IMR-90 (cell line): ENCODE measurements around the gene DNM3. TPM values are rescaled to one million over a fixed set of nuclear protein-coding genes. Genes with fewer than 3 reads are reported as not detected.
A peak's percentile ranks its signal among the peaks of the same experiment; 100 is the strongest.

Source experiments
- ATAC-seq: fragments of 200-7000 bp; cut with Tn5 transposase; 2 replicates; pipeline ENCODE4 v1.9.1; 2020; ENCODE audit warnings: low read depth, mild to moderate bottlenecking, moderate library complexity
- BruUV-seq: library from RNA; stranded (reverse); fragments of 400-500 nt; replicated peaks from 2 replicates; lab custom pipeline; 2021; lab: Mats Ljungman, UMichigan
- CTCF ChIA-PET: fragments of 300-600 bp; formaldehyde crosslinking; extraction: SDS; loops from one replicate; lab custom pipeline; 2021; ENCODE audit warnings: antibody characterized with exemption; lab: Yijun Ruan, JAX
- POLR2A ChIA-PET: fragments of 300-600 bp; sonication (Branson Sonifier 250); formaldehyde crosslinking; loops from one replicate; lab custom pipeline; 2022; ENCODE audit warnings: antibody characterized with exemption; ENCODE audit not compliant: unreplicated experiment; lab: Charles Lee
- DNase-seq: peaks from one replicate; pipeline ENCODE4 v3.0.0; 2013
- H2AFZ ChIP-seq: replicated peaks from 2 replicates; pipeline ENCODE3; 2013; ENCODE audit warnings: low read length, mild to moderate bottlenecking; ENCODE audit not compliant: poor library complexity
- H2AK5ac ChIP-seq: 2 replicates; pipeline ENCODE4 v1.6.1; 2013; ENCODE audit warnings: low read depth, low read length, inconsistent platforms
- H2AK9ac ChIP-seq: replicated peaks from 2 replicates; pipeline ENCODE3; 2013; ENCODE audit warnings: mild to moderate bottlenecking, low read depth, low read length, moderate library complexity; ENCODE audit not compliant: poor library complexity
- H2BK120ac ChIP-seq: 2 replicates; pipeline ENCODE4 v1.6.1; 2013; ENCODE audit warnings: low read depth, low read length, inconsistent platforms
- H2BK15ac ChIP-seq: 3 replicates; pipeline ENCODE4 v1.6.1; 2013; ENCODE audit warnings: low read depth, low read length, inconsistent platforms
- H2BK20ac ChIP-seq: 2 replicates; pipeline ENCODE4 v1.6.1; 2013; ENCODE audit warnings: low read depth, mild to moderate bottlenecking, inconsistent platforms, low read length, moderate library complexity
- H2BK5ac ChIP-seq: 2 replicates; pipeline ENCODE4 v1.6.1; 2013; ENCODE audit warnings: mild to moderate bottlenecking, low read depth, low read length, inconsistent platforms; ENCODE audit not compliant: poor library complexity, severe bottlenecking
- H3K14ac ChIP-seq: replicated peaks from 2 replicates; pipeline ENCODE4 v1.6.1; 2013; ENCODE audit warnings: low read depth, low read length, inconsistent platforms
- H3K18ac ChIP-seq: 2 replicates; pipeline ENCODE4 v1.6.1; 2013; ENCODE audit warnings: low read depth, low read length, control low read depth
- H3K23ac ChIP-seq: 2 replicates; pipeline ENCODE4 v1.6.1; 2013; ENCODE audit warnings: low read depth, low read length, inconsistent platforms
- H3K27ac ChIP-seq: 2 replicates; pipeline ENCODE4 v1.5.1; 2013; ENCODE audit warnings: mild to moderate bottlenecking, control low read depth, low read length; ENCODE audit not compliant: insufficient read depth
- H3K27me3 ChIP-seq: 2 replicates; pipeline ENCODE4 v1.6.1; 2013; ENCODE audit warnings: low read length; ENCODE audit not compliant: control insufficient read depth, insufficient read depth
- H3K36me3 ChIP-seq: 2 replicates; pipeline ENCODE4 v1.6.1; 2013; ENCODE audit warnings: low read length, mixed read lengths; ENCODE audit not compliant: control insufficient read depth, insufficient read depth
- H3K4ac ChIP-seq: 2 replicates; pipeline ENCODE4 v1.6.1; 2013; ENCODE audit warnings: low read depth, low read length, inconsistent platforms
- H3K4me1 ChIP-seq: 2 replicates; pipeline ENCODE4 v1.6.1; 2013; ENCODE audit warnings: low read length, mixed read lengths; ENCODE audit not compliant: control insufficient read depth, insufficient read depth
- H3K4me2 ChIP-seq: 2 replicates; pipeline ENCODE4 v1.6.1; 2013; ENCODE audit warnings: low read depth, mild to moderate bottlenecking, control low read depth, low read length, moderate library complexity
- H3K4me3 ChIP-seq: 2 replicates; pipeline ENCODE4 v1.5.1; 2013; ENCODE audit warnings: low read depth, mild to moderate bottlenecking, control low read depth, low read length, moderate library complexity; ENCODE audit not compliant: insufficient read depth
- H3K56ac ChIP-seq: 2 replicates; pipeline ENCODE4 v1.6.1; 2013; ENCODE audit warnings: low read length, inconsistent platforms; ENCODE audit not compliant: insufficient read depth; ENCODE audit errors: extremely low read depth
- H3K79me1 ChIP-seq, 2 experiments: 2 replicates each; pipeline ENCODE4 v1.6.1; 2013; ENCODE audit warnings: low read length in 2 of 2, inconsistent platforms in 1 of 2, low read depth in 1 of 2
- H3K9ac ChIP-seq: 2 replicates; pipeline ENCODE4 v1.6.1; 2013; ENCODE audit warnings: low read depth, low read length, control low read depth
- H3K9me1 ChIP-seq: 2 replicates; pipeline ENCODE4 v1.6.1; 2013; ENCODE audit warnings: low read length, inconsistent platforms; ENCODE audit not compliant: insufficient read depth
- H3K9me3 ChIP-seq: 2 replicates; pipeline ENCODE4 v1.6.1; 2013; ENCODE audit warnings: low read length; ENCODE audit not compliant: control insufficient read depth, insufficient read depth
- H4K20me1 ChIP-seq: 2 replicates; pipeline ENCODE4 v1.6.1; 2013; ENCODE audit warnings: low read length, inconsistent platforms; ENCODE audit not compliant: insufficient read depth
- H4K5ac ChIP-seq: 2 replicates; pipeline ENCODE4 v1.6.1; 2013; ENCODE audit warnings: mild to moderate bottlenecking, low read depth, low read length, control low read depth
- H4K8ac ChIP-seq, 2 experiments: 2 replicates each; pipeline ENCODE4 v1.6.1; 2013; ENCODE audit warnings: low read depth in 2 of 2, low read length in 2 of 2, control low read depth in 1 of 2, inconsistent platforms in 1 of 2
- H4K91ac ChIP-seq: 2 replicates; pipeline ENCODE4 v1.6.1; 2013; ENCODE audit warnings: low read depth, low read length, inconsistent platforms; ENCODE audit not compliant: insufficient read depth
- BHLHE40 ChIP-seq: fragments of 150-350 bp; IDR thresholded peaks from 2 replicates; pipeline ENCODE4 v1.6.1; 2016; ENCODE audit warnings: mild to moderate bottlenecking, low read depth, low read length
- CEBPB ChIP-seq: IDR thresholded peaks from 2 replicates; pipeline ENCODE4 v1.6.1; 2012; ENCODE audit warnings: low read depth, low read length, improper control_type of control experiment
- FOS ChIP-seq: fragments of 150-350 bp; IDR thresholded peaks from 2 replicates; pipeline ENCODE4 v1.6.1; 2016; ENCODE audit warnings: low read depth, low read length
- MAFK ChIP-seq: IDR thresholded peaks from 2 replicates; pipeline ENCODE4 v1.6.1; 2012; ENCODE audit warnings: low read depth, low read length, improper control_type of control experiment
- MAZ ChIP-seq: IDR thresholded peaks from 2 replicates; pipeline ENCODE4 v1.6.1; 2012; ENCODE audit warnings: low read depth, mild to moderate bottlenecking, low read length, improper control_type of control experiment, moderate library complexity, borderline replicate concordance
- MXI1 ChIP-seq: IDR thresholded peaks from 2 replicates; pipeline ENCODE4 v1.6.1; 2012; ENCODE audit warnings: low read depth, mild to moderate bottlenecking, low read length, moderate library complexity, borderline replicate concordance
- RAD21 ChIP-seq: IDR thresholded peaks from 2 replicates; pipeline ENCODE4 v1.6.1; 2012; ENCODE audit warnings: low read length, improper control_type of control experiment
- WGBS, 2 experiments: methylation state at CpG; one replicate each; pipeline versions ENCODE4 v1.1.5 to v1.1.7; 2013; ENCODE audit warnings: missing lambda C conversion rate in 2 of 2; ENCODE audit not compliant: insufficient read length in 1 of 2; ENCODE audit errors: extremely low coverage in 2 of 2; 5-methylcytosine and 5-hydroxymethylcytosine counted together
- dilution Hi-C: fragments of 300-500 bp; cut with HindIII; formaldehyde crosslinking; loops from one replicate; pipeline ENCODE4 v1.14.3; 2018; ENCODE audit warnings: low sequenced_read_pairs; ENCODE audit not compliant: unreplicated experiment
- in situ Hi-C: fragments of 300-500 bp; cut with MboI; formaldehyde crosslinking; loops from 3 replicates; pipeline ENCODE4 v1.14.3; 2019; ENCODE audit warnings: low sequenced_read_pairs, inconsistent platforms, mixed read lengths
- intact Hi-C: fragments of 100-400 bp; cut with micrococcal nuclease; formaldehyde crosslinking; loops from 2 replicates; pipeline ENCODE4 v1.10.0; 2022
- polyA plus RNA-seq, 3 experiments: library from polyadenylated mRNA; depleted of rRNA; stranded (reverse); fragments of >200 nt; gene quantifications; 2 replicates each; pipeline ENCODE4 v1.2.3, GENCODE V29; 2012; ENCODE audit warnings: low replicate concordance in 1 of 3
- total RNA-seq: library from RNA; depleted of rRNA; stranded (reverse); fragments of >200 nt; gene quantifications from 2 replicates; pipeline ENCODE4 v1.2.3, GENCODE V29; 2012
- TF ChIP-seq, protein P1 (sequence below): conservative IDR thresholded peaks from 2 replicates; pipeline ENCODE4 v1.5.1; 2012; ENCODE audit warnings: mild to moderate bottlenecking, low read depth, low read length, improper control_type of control experiment

The DNM3 gene
- total and polyA plus RNA-seq, 2 of the 4 experiments (the other 2 are of a cell fraction): 0.36 TPM

DNA sequence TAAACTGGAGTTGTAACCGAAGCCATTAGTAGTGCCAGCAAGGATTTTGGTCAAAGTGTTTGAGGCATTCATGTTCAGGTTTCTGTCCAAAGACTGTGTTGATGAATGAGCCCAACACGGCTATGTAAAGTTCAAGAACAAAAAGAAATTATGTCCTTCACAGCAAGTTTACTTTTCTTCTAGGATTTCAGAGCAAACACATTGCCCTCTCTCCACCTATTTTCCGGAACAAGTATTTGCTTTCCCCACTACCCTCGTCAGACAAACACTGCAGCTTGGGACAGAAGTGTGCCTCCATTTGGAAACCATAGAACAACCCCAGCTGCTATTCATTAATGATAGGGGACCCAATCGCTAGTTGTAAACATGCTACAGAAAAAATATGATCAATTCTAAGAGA, 427.8 kb downstream of the DNM3 start:
- H4K8ac ChIP-seq: peak overlapping the region in 1 of 2 experiments; percentile 25; a peak in 1 of 4 replicates
- no peak for ATAC-seq

More for the DNA sequence above, 427.8 kb downstream of the DNM3 start:
- BruUV-seq: no TSS peak
- H3K23ac ChIP-seq: no peak overlapping the region
- CTCF ChIA-PET: interaction anchor here (1.3 kb wide), 1 partner anchor 9 kb away, joined by 4 read pairs; no protein-coding TSS in a partner anchor
- H3K36me3 ChIP-seq: no peaks in the 10 kb centered on the region
- no peak overlapping the region for H3K27ac ChIP-seq
- no peak overlapping the region for H4K5ac ChIP-seq
- dilution Hi-C loops (no loop called here), in situ Hi-C loops (no loop called here), intact Hi-C loops (no loop called here)
- no peaks in the 10 kb centered on the region for H3K79me1 ChIP-seq
- no peaks in the 10 kb centered on the region for H3K9me3 ChIP-seq
- no peak overlapping the region for H3K9ac ChIP-seq
- WGBS, 2 experiments: 61% methylated on average over 2 of the region's 5 CpGs; no CpG with 5 or more reads in 1 of the 2 experiments
- 0 out of 2 replicates have a peak overlapping the region, but pooled peaks have one; percentile 20 for H3K4ac ChIP-seq
- TF ChIP-seq MXI1 (no peak), BHLHE40 (no peak), RAD21 (no peak), MAFK (no peak), MAZ (no peak), CEBPB (no peak), FOS (no peak)
- TF ChIP-seq, protein P1, sequence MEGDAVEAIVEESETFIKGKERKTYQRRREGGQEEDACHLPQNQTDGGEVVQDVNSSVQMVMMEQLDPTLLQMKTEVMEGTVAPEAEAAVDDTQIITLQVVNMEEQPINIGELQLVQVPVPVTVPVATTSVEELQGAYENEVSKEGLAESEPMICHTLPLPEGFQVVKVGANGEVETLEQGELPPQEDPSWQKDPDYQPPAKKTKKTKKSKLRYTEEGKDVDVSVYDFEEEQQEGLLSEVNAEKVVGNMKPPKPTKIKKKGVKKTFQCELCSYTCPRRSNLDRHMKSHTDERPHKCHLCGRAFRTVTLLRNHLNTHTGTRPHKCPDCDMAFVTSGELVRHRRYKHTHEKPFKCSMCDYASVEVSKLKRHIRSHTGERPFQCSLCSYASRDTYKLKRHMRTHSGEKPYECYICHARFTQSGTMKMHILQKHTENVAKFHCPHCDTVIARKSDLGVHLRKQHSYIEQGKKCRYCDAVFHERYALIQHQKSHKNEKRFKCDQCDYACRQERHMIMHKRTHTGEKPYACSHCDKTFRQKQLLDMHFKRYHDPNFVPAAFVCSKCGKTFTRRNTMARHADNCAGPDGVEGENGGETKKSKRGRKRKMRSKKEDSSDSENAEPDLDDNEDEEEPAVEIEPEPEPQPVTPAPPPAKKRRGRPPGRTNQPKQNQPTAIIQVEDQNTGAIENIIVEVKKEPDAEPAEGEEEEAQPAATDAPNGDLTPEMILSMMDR: no peak
- no peaks in the 10 kb centered on the region for H4K20me1 ChIP-seq
- POLR2A ChIA-PET: no interaction called here
- H3K4me1 ChIP-seq: peaks cover 2% of the 10 kb centered on the region; the same call in 1 of the 2 replicates
- no peak overlapping the region for H2BK15ac ChIP-seq
- H2AK9ac ChIP-seq: no peak overlapping the region
- H3K18ac ChIP-seq: peak overlapping the region; percentile 22; the same call in 1 of the 2 replicates
- peak overlapping the region; percentile 42 for H4K91ac ChIP-seq
- no peak overlapping the region for H2AFZ ChIP-seq
- H3K27me3 ChIP-seq: no peaks in the 10 kb centered on the region
- H3K4me3 ChIP-seq: no peak overlapping the region
- no peak overlapping the region for H3K56ac ChIP-seq
- H2BK20ac ChIP-seq: peak overlapping the region; percentile 33; the same call in 1 of the 2 replicates
- H2BK5ac ChIP-seq: no peak overlapping the region
- H2BK120ac ChIP-seq: no peak overlapping the region
- no peak for DNase-seq
- no peak overlapping the region for H3K4me2 ChIP-seq
- no peaks in the 10 kb centered on the region for H3K9me1 ChIP-seq
- H2AK5ac ChIP-seq: no peak overlapping the region
- H3K14ac ChIP-seq: peak overlapping the region; percentile 71; the same call in 1 of the 2 replicates
